ENCODE measurements around the gene IDS.
A peak's percentile ranks its signal among the peaks of the same experiment; 100 is the strongest.

IDS gene

GRCh38 chrX:149515954-149516602 lies 11.0 kb upstream of the IDS start:
- no peak for TF ChIP-seq CTCF (IDR thresholded peaks at IDR 0.05)

GRCh38 chrX:149513825-149514428 lies 8.8 kb upstream of the IDS start:
- TF ChIP-seq CTCF (IDR thresholded peaks at IDR 0.05) = no peak

GRCh38 chrX:149512225-149512885 lies 7.2 kb upstream of the IDS start:
- peak; percentile 54 for TF ChIP-seq CTCF (IDR thresholded peaks at IDR 0.05)

GRCh38 chrX:149511081-149511480 lies 6.0 kb upstream of the IDS start:
- no peak for TF ChIP-seq CTCF (IDR thresholded peaks at IDR 0.05)

- TF ChIP-seq CTCF (IDR thresholded peaks at IDR 0.05) = no peak
These were observed 5.3 kb upstream of the IDS start for GRCh38 chrX:149510386-149510785.

GRCh38 chrX:149508467-149508866 lies 3.4 kb upstream of the IDS start:
- TF ChIP-seq CTCF (IDR thresholded peaks at IDR 0.05) = no peak

GRCh38 chrX:149506349-149506748 lies 1.2 kb upstream of the IDS start:
- no peak for TF ChIP-seq CTCF (IDR thresholded peaks at IDR 0.05)

All from LNCAP (cell line).